HG02642 (cell line): ENCODE results near the gene TRIM66.

Experiments used
- ATAC-seq: cut with Tn5 transposase; IDR thresholded peaks from one replicate; pipeline ENCODE4 v1.9.1; 2021; ENCODE audit warnings: mild to moderate bottlenecking; ENCODE audit not compliant: unreplicated experiment, poor library complexity

The TRIM66 gene

GRCh38 chr11:8717544-8717875 lies 35.0 kb upstream of the TRIM66 start:
- no peak for ATAC-seq

GRCh38 chr11:8715501-8715900 lies 33.0 kb upstream of the TRIM66 start:
- ATAC-seq: no peak

GRCh38 chr11:8714622-8715225 lies 32.3 kb upstream of the TRIM66 start:
- ATAC-seq: no peak

GRCh38 chr11:8713760-8714454 lies 31.4 kb upstream of the TRIM66 start:
- no peak for ATAC-seq

- ATAC-seq: no peak
Measured at GRCh38 chr11:8712506-8712905, 30.0 kb upstream of the TRIM66 start.

GRCh38 chr11:8711895-8712442 lies 29.5 kb upstream of the TRIM66 start:
- ATAC-seq: no peak

GRCh38 chr11:8709777-8710176 lies 27.3 kb upstream of the TRIM66 start:
- ATAC-seq: no peak

- ATAC-seq: no peak
Measured at GRCh38 chr11:8709002-8709672, 26.7 kb upstream of the TRIM66 start.

- no peak for ATAC-seq
Measured at GRCh38 chr11:8707541-8708191, 25.2 kb upstream of the TRIM66 start.

GRCh38 chr11:8706673-8707432 lies 24.4 kb upstream of the TRIM66 start:
- ATAC-seq: no peak

GRCh38 chr11:8705146-8705545 lies 22.7 kb upstream of the TRIM66 start:
- ATAC-seq: no peak

GRCh38 chr11:8704136-8704535 lies 21.7 kb upstream of the TRIM66 start:
- ATAC-seq: no peak

- no peak for ATAC-seq
Measured at GRCh38 chr11:8702598-8702915, 20.1 kb upstream of the TRIM66 start.

- ATAC-seq: no peak
Measured at GRCh38 chr11:8701891-8702597, 19.6 kb upstream of the TRIM66 start.

- ATAC-seq: no peak
Measured at GRCh38 chr11:8699903-8700302, 17.4 kb upstream of the TRIM66 start.

GRCh38 chr11:8698917-8699441 lies 16.5 kb upstream of the TRIM66 start:
- ATAC-seq: no peak

- ATAC-seq: no peak
Measured at GRCh38 chr11:8698379-8698851, 15.9 kb upstream of the TRIM66 start.

- no peak for ATAC-seq
Measured at GRCh38 chr11:8697054-8697453, 14.6 kb upstream of the TRIM66 start.

- ATAC-seq: no peak
Measured at GRCh38 chr11:8694137-8694536, 11.7 kb upstream of the TRIM66 start.
